Erythroblast (primary cell): ENCODE data around the gene PNMA5.
"Not testable (repeated sequence)": the region's sequence is repeated elsewhere in the genome, so short reads cannot be mapped to it uniquely, and the experiment has no call there.

Source experiments
- DNase-seq, 2 experiments: peaks; one replicate each; lab custom pipeline; 2025; lab: John Stamatoyannopoulos, UW
- GATA1 ChIP-seq: IDR thresholded peaks from 2 replicates; pipeline ENCODE4 v1.6.1; 2011; ENCODE audit warnings: low read depth, mild to moderate bottlenecking, control low read depth, low read length, moderate library complexity
- POLR2A ChIP-seq: IDR thresholded peaks from 2 replicates; pipeline ENCODE4 v1.6.1; 2011; ENCODE audit warnings: mild to moderate bottlenecking, low read length

The PNMA5 gene

DNA sequence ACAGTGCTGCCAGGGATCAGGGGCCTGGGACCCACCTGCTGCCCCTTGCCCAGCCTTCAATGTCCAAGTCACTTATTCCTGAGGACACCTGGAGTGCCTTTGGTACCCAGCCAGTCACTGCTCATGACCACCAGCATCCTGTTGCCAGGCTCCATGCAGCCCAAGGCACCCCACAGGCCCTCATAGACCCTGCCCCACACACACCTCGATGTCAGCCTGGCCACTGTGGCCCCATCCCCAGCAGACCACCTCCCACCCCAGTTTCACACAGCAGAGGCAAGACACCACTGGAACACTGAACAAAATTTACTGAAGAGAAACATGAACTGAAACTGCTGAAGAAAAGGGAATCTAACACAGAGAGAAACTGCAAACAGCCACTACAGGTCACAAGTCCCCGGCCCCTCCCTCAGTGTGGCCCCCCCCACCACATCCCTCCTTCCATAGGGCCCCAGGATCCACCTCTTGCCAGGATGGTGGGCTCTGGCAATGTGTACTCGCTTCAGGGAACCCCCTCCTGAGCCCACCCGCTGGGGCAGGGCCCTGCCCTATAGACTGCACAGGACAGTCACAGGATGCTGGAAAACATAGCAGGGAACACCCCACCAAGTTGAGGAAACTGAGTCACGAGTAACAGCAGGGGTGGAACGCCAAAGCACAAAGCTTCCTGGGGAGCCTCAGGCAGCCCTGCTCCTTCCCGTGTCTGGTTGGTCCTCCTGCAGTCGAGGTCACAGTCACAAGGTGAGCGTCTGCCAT lies 5.2 kb downstream of the PNMA5 start:
- TF ChIP-seq GATA1 (no peak), POLR2A (no peak)
- no peak for DNase-seq

- TF ChIP-seq POLR2A = no peak
- no peak for TF ChIP-seq GATA1
- DNase-seq = no peak
Measured at GRCh38 chrX:152987801-152988200, 6.1 kb downstream of the PNMA5 start.

DNA sequence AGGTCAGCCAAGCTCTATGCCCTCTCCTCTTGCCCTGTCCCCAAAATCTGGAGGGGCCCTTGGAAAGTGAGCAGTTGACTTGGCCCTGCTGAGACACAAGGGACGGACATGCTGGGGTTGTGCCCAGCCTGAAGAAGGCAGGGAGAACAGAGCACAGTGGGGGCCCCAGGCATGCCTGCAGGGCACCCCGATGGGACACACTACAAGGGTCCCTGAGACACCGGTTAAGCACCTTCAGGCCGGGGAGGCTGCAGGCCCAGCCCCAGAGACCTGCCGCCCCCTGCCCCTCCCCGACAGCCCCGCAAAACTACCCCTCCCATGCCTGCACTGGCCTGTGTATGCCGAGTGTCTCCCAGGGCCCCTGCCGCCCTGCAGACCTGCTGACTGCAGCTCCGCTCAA lies 6.8 kb downstream of the PNMA5 start:
- not testable (repeated sequence) for DNase-seq

DNA sequence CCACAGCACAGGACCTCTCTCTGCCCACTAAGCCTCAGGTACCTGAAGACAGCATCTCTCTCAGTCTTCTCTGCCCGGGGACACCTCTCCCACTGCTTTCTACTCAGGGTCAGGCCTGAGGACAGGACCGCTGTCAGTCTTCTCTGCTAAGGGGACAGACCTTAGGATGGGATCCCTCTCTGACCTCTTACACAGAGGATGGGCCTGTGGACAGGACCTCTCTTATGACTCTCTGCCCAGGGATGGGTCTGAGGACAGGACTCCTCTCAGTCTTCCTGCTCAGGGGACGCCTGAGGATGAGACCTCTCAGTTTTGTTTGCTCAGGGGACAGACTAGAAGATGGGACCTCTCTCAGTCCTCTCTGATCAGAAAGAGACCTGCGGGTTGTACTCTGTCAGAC lies 8.5 kb downstream of the PNMA5 start:
- not testable (repeated sequence) for DNase-seq

GRCh38 chrX:152968193-152968592 lies 25.7 kb downstream of the PNMA5 start:
- no peak for DNase-seq
- no peak for TF ChIP-seq POLR2A
- TF ChIP-seq GATA1 = no peak

- TF ChIP-seq GATA1 (no peak), POLR2A (no peak)
- no peak for DNase-seq
Measured at GRCh38 chrX:152960115-152960514, 33.8 kb downstream of the PNMA5 start.

- no peak for DNase-seq
- TF ChIP-seq GATA1 = no peak
- no peak for TF ChIP-seq POLR2A
Measured at GRCh38 chrX:152959626-152960025, 34.3 kb downstream of the PNMA5 start.

- DNase-seq = peak; percentile 89 to 91
- no peak for TF ChIP-seq POLR2A
- no peak for TF ChIP-seq GATA1
Measured at GRCh38 chrX:152958524-152959465, 35.1 kb downstream of the PNMA5 start.

- no peak for DNase-seq
- TF ChIP-seq POLR2A = no peak
- no peak for TF ChIP-seq GATA1
Measured at GRCh38 chrX:152958047-152958446, 35.9 kb downstream of the PNMA5 start.

DNA sequence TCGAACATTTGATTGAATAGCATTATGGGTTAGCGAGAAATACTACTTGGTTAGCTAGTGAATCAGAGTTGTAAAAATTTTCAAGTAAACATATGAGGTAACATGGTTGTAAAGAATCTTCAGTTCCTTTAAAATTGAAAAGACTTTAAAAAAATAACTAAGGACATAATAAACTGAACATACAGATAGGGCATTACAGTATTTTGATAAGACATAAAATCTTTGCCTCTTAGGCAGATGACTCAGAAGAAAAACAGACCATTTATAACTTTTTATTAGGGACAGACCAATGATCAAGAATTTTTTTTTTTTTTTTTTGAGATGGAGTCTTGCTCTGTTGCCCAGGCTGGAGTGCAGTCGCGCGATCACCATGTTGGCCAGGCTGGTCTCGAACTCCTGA lies 43.1 kb downstream of the PNMA5 start:
- TF ChIP-seq GATA1 = no peak

GRCh38 chrX:152949114-152949513 lies 44.8 kb downstream of the PNMA5 start:
- no peak for TF ChIP-seq GATA1
- TF ChIP-seq POLR2A = no peak
- no peak for DNase-seq

More for the DNA sequence above, 43.1 kb downstream of the PNMA5 start:
- no peak for DNase-seq

- DNase-seq = no peak
- TF ChIP-seq POLR2A (no peak), GATA1 (no peak)
Measured at GRCh38 chrX:152946681-152947080, 47.2 kb downstream of the PNMA5 start.

DNA sequence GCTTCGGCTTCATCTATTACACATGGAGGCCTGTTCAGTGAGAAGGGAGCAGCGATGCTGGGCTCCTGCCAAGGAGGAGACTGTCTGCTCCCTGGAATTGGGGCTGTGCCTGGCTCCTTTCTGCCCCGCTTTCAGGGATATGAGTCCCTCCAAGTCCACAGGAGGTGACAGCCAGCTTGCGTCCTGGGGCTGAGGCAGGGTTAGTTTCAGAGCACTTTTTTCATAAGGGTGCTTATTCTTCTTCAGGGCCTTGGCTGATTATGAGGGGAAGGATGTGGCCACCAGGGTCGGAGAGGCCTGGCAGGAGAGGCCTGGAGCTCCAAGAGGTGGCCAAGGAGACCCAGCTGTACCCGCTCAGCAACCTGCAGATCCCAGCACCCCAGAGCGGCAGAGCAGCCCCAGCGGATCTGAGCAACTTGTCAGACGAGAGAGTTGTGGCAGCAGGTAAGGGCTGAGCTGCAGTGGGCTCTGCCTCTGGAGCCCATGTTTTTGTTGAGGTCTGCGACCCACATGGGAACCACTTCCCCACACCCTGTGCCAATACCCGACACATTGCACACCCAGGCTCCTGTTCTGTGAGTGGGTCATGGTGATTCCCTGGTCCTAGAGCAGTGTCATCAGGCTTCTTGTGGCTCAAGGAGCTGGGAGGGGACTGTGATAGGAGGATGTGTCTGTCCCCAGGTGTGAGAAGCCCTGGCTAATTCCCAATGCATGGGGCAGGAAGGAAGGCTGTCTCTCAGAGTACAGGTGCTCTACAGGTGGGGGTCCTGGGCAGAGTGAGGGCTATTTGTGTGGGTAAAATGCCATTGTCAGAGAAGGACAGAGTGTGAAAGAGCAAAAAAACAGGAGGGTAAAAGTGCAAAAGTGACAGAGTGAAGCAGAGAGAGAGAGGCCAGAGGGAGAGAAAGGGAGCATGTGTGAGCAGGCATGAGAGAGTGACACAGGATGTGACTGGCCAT lies 48.6 kb downstream of the PNMA5 start:
- DNase-seq = no peak
- TF ChIP-seq GATA1 (no peak), POLR2A (no peak)

- TF ChIP-seq GATA1 (no peak), POLR2A (no peak)
- no peak for DNase-seq
Measured at GRCh38 chrX:152943826-152944225, 50.1 kb downstream of the PNMA5 start.
